Middle frontal gyrus (tissue), 1 donor: ENCODE data around the gene C12orf50.
"Not testable (repeated sequence)": the region's sequence is repeated elsewhere in the genome, so short reads cannot be mapped to it uniquely, and the experiment has no call there.

Experiments
- DNase-seq: peaks from one replicate; pipeline ENCODE4 v3.0.0-alpha.2; 2015; ENCODE audit warnings: low spot score; ENCODE audit errors: extremely low spot score

Gene C12orf50

GRCh38 chr12:88029093-88029665 is at the start of gene C12orf50:
Gene C12orf50, minus strand, starts transcription at chr12:88029401. Its CDS starts 2,439 bp downstream, at chr12:88026962.
- DNase-seq: no peak

GRCh38 chr12:88067301-88067700 is 38.1 kb upstream of the C12orf50 start:
- DNase-seq: no peak

- DNase-seq: no peak
These were observed 34.2 kb upstream of the C12orf50 start for GRCh38 chr12:88063375-88063774.

- no peak for DNase-seq
These were observed 33.3 kb upstream of the C12orf50 start for GRCh38 chr12:88062474-88062873.

GRCh38 chr12:88058719-88059077 is 29.5 kb upstream of the C12orf50 start:
- DNase-seq: no peak

GRCh38 chr12:88057994-88058718 is 29.0 kb upstream of the C12orf50 start:
- peak; percentile 31 for DNase-seq

GRCh38 chr12:88056571-88056970 is 27.4 kb upstream of the C12orf50 start:
- DNase-seq: no peak

- no peak for DNase-seq
These were observed 23.5 kb upstream of the C12orf50 start for GRCh38 chr12:88052686-88053085.

- no peak for DNase-seq
These were observed 14.8 kb upstream of the C12orf50 start for GRCh38 chr12:88044035-88044434.

GRCh38 chr12:88037770-88038169 is 8.6 kb upstream of the C12orf50 start:
- no peak for DNase-seq

- DNase-seq: no peak
These were observed 7.3 kb upstream of the C12orf50 start for GRCh38 chr12:88036353-88036965.

- DNase-seq: no peak
These were observed 6.7 kb upstream of the C12orf50 start for GRCh38 chr12:88035907-88036289.

GRCh38 chr12:88035271-88035906 is 6.2 kb upstream of the C12orf50 start:
- peak; percentile 87 for DNase-seq

GRCh38 chr12:88031161-88031560 is 2.0 kb upstream of the C12orf50 start:
- not testable (repeated sequence) for DNase-seq

GRCh38 chr12:88026196-88026595 is 3.0 kb downstream of the C12orf50 start:
- DNase-seq: no peak

GRCh38 chr12:88017964-88018363 is 11.2 kb downstream of the C12orf50 start:
- DNase-seq: no peak

- DNase-seq: no peak
These were observed 13.4 kb downstream of the C12orf50 start for GRCh38 chr12:88015825-88016224.

GRCh38 chr12:88011755-88012154 is 17.4 kb downstream of the C12orf50 start:
- no peak for DNase-seq

GRCh38 chr12:88006351-88006750 is 22.9 kb downstream of the C12orf50 start:
- no peak for DNase-seq

GRCh38 chr12:88001327-88001726 is 27.9 kb downstream of the C12orf50 start:
- no peak for DNase-seq

GRCh38 chr12:87995581-87996178 is 33.5 kb downstream of the C12orf50 start:
- DNase-seq: peak; percentile 37

- DNase-seq: no peak
These were observed 37.7 kb downstream of the C12orf50 start for GRCh38 chr12:87991483-87991882.
